ENCODE measurements around the gene SNTB2. TPM values are rescaled to one million over a fixed set of nuclear protein-coding genes. Genes with fewer than 3 reads are reported as not detected.

The SNTB2 gene
- total and polyA plus RNA-seq, 2 of the 8 experiments (the other 6 are each of a cell fraction or from before 2014, with no cell fraction given), result 6.0 to 16.1 TPM

GRCh38 chr16:69217433-69217832 is 30.5 kb downstream of the SNTB2 start:
- no peaks in the 10 kb centered on the region for H3K27me3 ChIP-seq (replicated peaks in 1 of 4; ENCODE audit: control insufficient read depth in 3 of 4, extremely low read depth in 1 of 4, insufficient read depth in 3 of 4, low read length in 3 of 4)
- no peak overlapping the region for H2AFZ ChIP-seq (ENCODE audit: low read length)
- TF ChIP-seq TAF7 (optimal IDR thresholded peaks at IDR 0.05; ENCODE audit: borderline replicate concordance, low read depth, low read length) (no peak), SAP30 (IDR thresholded peaks at IDR 0.05; ENCODE audit: insufficient read depth, insufficient replicate concordance, low read length) (no peak), CREB1 (IDR thresholded peaks at IDR 0.05) (no peak), KDM1A (IDR thresholded peaks at IDR 0.05; ENCODE audit: borderline replicate concordance, low read length) (no peak), BCL11A (IDR thresholded peaks at IDR 0.05; ENCODE audit: low read depth in 2 of 2, low read length in 2 of 2) (no peak), EGR1 (IDR thresholded peaks at IDR 0.05; ENCODE audit: borderline replicate concordance, low read depth, low read length) (no peak)
- H3K36me3 ChIP-seq (ENCODE audit: control insufficient read depth in 2 of 4, insufficient read depth in 4 of 4, low read length in 3 of 4), result no peaks in the 10 kb centered on the region
- no peaks in the 10 kb centered on the region for H3K9me3 ChIP-seq (ENCODE audit: insufficient read depth in 2 of 2, low read depth in 1 of 2, low read length in 1 of 2)
- H2BK120ac ChIP-seq (replicated peaks; ENCODE audit: low read depth, low read length), result no peak overlapping the region
- H3K18ac ChIP-seq (ENCODE audit: extremely low read depth, low read length), result no peak overlapping the region
- no peak overlapping the region for H3K9ac ChIP-seq (replicated peaks in 1 of 4; ENCODE audit: extremely low read depth in 1 of 4, low read depth in 3 of 4, low read length in 3 of 4)
- ChIA-PET CTCF (ENCODE audit: partially characterized antibody) (no interaction called here), POLR2A (ENCODE audit: partially characterized antibody) (interaction anchor here (0.6 to 1.5 kb wide), 2 partner anchors 23 to 375 kb away, joined by 3 to 4 read pairs; no protein-coding TSS in a partner anchor)
- H3K4me2 ChIP-seq (ENCODE audit: insufficient read depth in 1 of 2, low read depth in 2 of 2, low read length in 2 of 2), result no peak overlapping the region
- H2AK5ac ChIP-seq (ENCODE audit: low read depth, low read length), result no peak overlapping the region
- no peak overlapping the region for H3K4ac ChIP-seq (replicated peaks; ENCODE audit: insufficient read length, low read depth, low read length)
- H2BK20ac ChIP-seq (ENCODE audit: low read length), result no peak overlapping the region
- H4K8ac ChIP-seq (ENCODE audit: extremely low read depth, insufficient read depth, low read length), result no peak overlapping the region
- no peak overlapping the region for H3K4me3 ChIP-seq (ENCODE audit: extremely low read depth in 1 of 4, insufficient read depth in 2 of 4, low read depth in 3 of 4, low read length in 4 of 4)
- no peaks in the 10 kb centered on the region for H4K20me1 ChIP-seq (replicated peaks in 1 of 2; ENCODE audit: control insufficient read depth in 1 of 2, insufficient read depth in 2 of 2, low read length in 2 of 2)
- no peak overlapping the region for H3K14ac ChIP-seq (ENCODE audit: insufficient read length)
- no peak for FAIRE-seq
- no peak overlapping the region for H4K91ac ChIP-seq (replicated peaks; ENCODE audit: insufficient read length, low read length)
- no peaks in the 10 kb centered on the region for H3K23me2 ChIP-seq (ENCODE audit: low read depth, low read length)
- H3K56ac ChIP-seq (replicated peaks; ENCODE audit: insufficient read length, low read depth, low read length), result no peak overlapping the region
- no peak overlapping the region for H2BK15ac ChIP-seq (ENCODE audit: low read length)
- H3K4me1 ChIP-seq (replicated peaks in 1 of 4; ENCODE audit: control insufficient read depth in 3 of 4, insufficient read depth in 4 of 4, low read length in 3 of 4), result no peaks in the 10 kb centered on the region
- no peak overlapping the region for H4K5ac ChIP-seq (ENCODE audit: insufficient read length, low read depth, low read length)
- WGBS, 2 experiments (ENCODE audit: extremely low coverage in 1 of 2, insufficient coverage in 1 of 2, insufficient read length in 1 of 2, insufficient replicate concordance in 2 of 2, low coverage in 1 of 2, low lambda C conversion rate in 2 of 2, missing lambda C conversion rate in 1 of 2), result 90% methylated on average over 1 of the region's 1 CpG; no CpG with 5 or more reads in 1 of the 2 experiments
- peaks cover 0 to 11% of the 10 kb centered on the region in 2 experiments; a peak in 1 of 4 replicates for H3K79me2 ChIP-seq (ENCODE audit: control insufficient read depth in 1 of 2, insufficient read depth in 2 of 2, low read length in 2 of 2)
- no peak overlapping the region for H3K27ac ChIP-seq (ENCODE audit: low read depth, low read length)
- H2BK5ac ChIP-seq (ENCODE audit: low read depth, low read length), result no peak overlapping the region
- DNase-seq (ENCODE audit: low read depth in 1 of 2, low spot score in 2 of 2), result no peak
- no peaks in the 10 kb centered on the region; the same call in 1 of the 2 replicates for H3K79me1 ChIP-seq (ENCODE audit: low read depth, low read length)
- no peak overlapping the region for H3K23ac ChIP-seq (ENCODE audit: insufficient read length)
- no peak overlapping the region for H2BK12ac ChIP-seq (ENCODE audit: low read depth, low read length)
